Thyroid gland (tissue), 4 donors: ENCODE measurements around the gene AGBL3. TPM values are rescaled to one million over a fixed set of nuclear protein-coding genes. Genes with fewer than 3 reads are reported as not detected.
"Not testable (repeated sequence)": the region's sequence is repeated elsewhere in the genome, so short reads cannot be mapped to it uniquely, and the experiment has no call there.

Experiments
- DNase-seq, 2 donors: peaks; one replicate each; pipeline ENCODE4 v3.0.0-alpha.2; 2019
- H3K27ac ChIP-seq, 3 donors: fragments of 200-600 bp; sonication (generic); 1 replicate in 2 of 3; 2 replicates in 1 of 3; pipeline ENCODE4 v1.5.1; 2016 to 2019; ENCODE audit warnings: mild to moderate bottlenecking in 1 of 3, moderate library complexity in 1 of 3
- H3K27me3 ChIP-seq: fragments of 200-600 bp; sonication (generic); one replicate; pipeline ENCODE4 v1.5.1; 2019
- H3K36me3 ChIP-seq, 2 donors: fragments of 200-600 bp; sonication (generic); one replicate each; pipeline ENCODE4 v1.5.1; 2016 to 2019
- H3K4me1 ChIP-seq, 2 donors: fragments of 200-600 bp; sonication (generic); one replicate each; pipeline ENCODE4 v1.5.1; 2017 to 2019
- H3K4me3 ChIP-seq, 3 donors: fragments of 200-600 bp; sonication (generic); replicated peaks in 1 of 3; 1 replicate in 2 of 3; 2 replicates in 1 of 3; pipeline ENCODE4 v1.5.1; 2016; ENCODE audit warnings: mild to moderate bottlenecking in 1 of 3
- H3K9me3 ChIP-seq: fragments of 200-600 bp; sonication (generic); one replicate; pipeline ENCODE4 v1.5.1; 2017
- POLR2A ChIP-seq, 2 donors: fragments of 450-650 bp; IDR thresholded peaks; one replicate each; pipeline ENCODE4 v1.6.1; 2017; ENCODE audit warnings: antibody characterized with exemption in 2 of 2, mild to moderate bottlenecking in 2 of 2, moderate library complexity in 1 of 2
- WGBS, 2 donors: methylation state at CpG; one replicate each; pipeline ENCODE4 v1.1.5; 2017; 5-methylcytosine and 5-hydroxymethylcytosine counted together
- intact Hi-C: fragments of 100-400 bp; cut with DNase I; formaldehyde crosslinking; loops from one replicate; pipeline ENCODE4 v1.15.1; 2023
- total RNA-seq, 4 donors: library from RNA; depleted of rRNA; stranded (reverse); fragments of >200 nt; gene quantifications; one replicate each; pipeline ENCODE4 v1.2.3, GENCODE V29; 2016
- TF ChIP-seq, protein P1 (sequence below), 6 experiments: fragments of 200-600 bp in 3 of 6; fragments of 450-650 bp in 3 of 6; sonication (generic) in 3 of 6; IDR thresholded peaks; one replicate each; pipeline ENCODE4 v1.5.1; 2016 to 2019; ENCODE audit warnings: antibody characterized with exemption in 6 of 6, mild to moderate bottlenecking in 2 of 6, inconsistent platforms in 1 of 6, moderate library complexity in 1 of 6

Gene AGBL3
- total RNA-seq, 4 donors from 2014 or later = 3.6 to 5.0 (median 4.1) TPM

- H3K36me3 ChIP-seq = peaks cover 7% of the 10 kb centered on the region in 2 donors
- intact Hi-C loops = no loop called here
- H3K4me1 ChIP-seq = no peaks in the 10 kb centered on the region
- WGBS, 2 donors = 95 to 99% methylated on average over 3 of the region's 3 CpGs
- no peak for DNase-seq
- H3K27ac ChIP-seq = no peak overlapping the region
- H3K27me3 ChIP-seq = no peaks in the 10 kb centered on the region
- no peak overlapping the region for H3K4me3 ChIP-seq
- no peak for TF ChIP-seq POLR2A (IDR thresholded peaks at IDR 0.05)
- H3K9me3 ChIP-seq = no peaks in the 10 kb centered on the region
These were observed 12.8 kb downstream of the AGBL3 start for GRCh38 chr7:134999136-134999535.

GRCh38 chr7:135001390-135002165, 15.3 kb downstream of the AGBL3 start:
- H3K27me3 ChIP-seq = no peaks in the 10 kb centered on the region
- no peak for TF ChIP-seq POLR2A (IDR thresholded peaks at IDR 0.05)
- TF ChIP-seq, protein P1, sequence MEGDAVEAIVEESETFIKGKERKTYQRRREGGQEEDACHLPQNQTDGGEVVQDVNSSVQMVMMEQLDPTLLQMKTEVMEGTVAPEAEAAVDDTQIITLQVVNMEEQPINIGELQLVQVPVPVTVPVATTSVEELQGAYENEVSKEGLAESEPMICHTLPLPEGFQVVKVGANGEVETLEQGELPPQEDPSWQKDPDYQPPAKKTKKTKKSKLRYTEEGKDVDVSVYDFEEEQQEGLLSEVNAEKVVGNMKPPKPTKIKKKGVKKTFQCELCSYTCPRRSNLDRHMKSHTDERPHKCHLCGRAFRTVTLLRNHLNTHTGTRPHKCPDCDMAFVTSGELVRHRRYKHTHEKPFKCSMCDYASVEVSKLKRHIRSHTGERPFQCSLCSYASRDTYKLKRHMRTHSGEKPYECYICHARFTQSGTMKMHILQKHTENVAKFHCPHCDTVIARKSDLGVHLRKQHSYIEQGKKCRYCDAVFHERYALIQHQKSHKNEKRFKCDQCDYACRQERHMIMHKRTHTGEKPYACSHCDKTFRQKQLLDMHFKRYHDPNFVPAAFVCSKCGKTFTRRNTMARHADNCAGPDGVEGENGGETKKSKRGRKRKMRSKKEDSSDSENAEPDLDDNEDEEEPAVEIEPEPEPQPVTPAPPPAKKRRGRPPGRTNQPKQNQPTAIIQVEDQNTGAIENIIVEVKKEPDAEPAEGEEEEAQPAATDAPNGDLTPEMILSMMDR (IDR thresholded peaks at IDR 0.05) = no peak
- DNase-seq = no peak
- no peaks in the 10 kb centered on the region for H3K36me3 ChIP-seq
- H3K4me1 ChIP-seq = no peaks in the 10 kb centered on the region
- H3K4me3 ChIP-seq = no peak overlapping the region
- H3K9me3 ChIP-seq = no peaks in the 10 kb centered on the region
- intact Hi-C loops = no loop called here
- H3K27ac ChIP-seq = no peak overlapping the region
- whole genome bisulfite sequencing, 2 donors = 72 to 98% methylated on average over 1 of the region's 1 CpG

DNA sequence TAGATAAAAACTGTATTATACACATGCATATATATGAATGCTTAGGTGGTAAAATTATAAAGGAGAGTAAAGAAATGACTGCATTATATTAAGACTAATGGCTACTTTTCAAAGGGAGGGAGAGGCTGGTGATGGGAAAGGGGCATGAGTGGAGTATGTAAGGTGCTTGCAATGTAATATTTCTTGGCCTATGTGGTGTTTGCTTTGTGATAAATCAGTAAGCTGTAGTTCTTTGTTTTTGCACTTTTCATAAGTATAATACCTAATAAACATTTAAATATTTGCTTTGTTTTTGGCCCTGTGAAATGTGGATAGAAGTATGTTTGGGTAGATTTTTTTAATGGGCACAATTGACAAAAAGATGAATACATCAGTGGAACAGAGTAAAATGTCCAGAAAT, 25.9 kb downstream of the AGBL3 start:
- Histone ChIP-seq H3K4me3 (no peak overlapping the region), H3K36me3 (no peaks in the 10 kb centered on the region), H3K4me1 (no peaks in the 10 kb centered on the region), H3K9me3 (no peaks in the 10 kb centered on the region), H3K27me3 (no peaks in the 10 kb centered on the region), H3K27ac (no peak overlapping the region)
- intact Hi-C loops = no loop called here
- no peak for DNase-seq
- TF ChIP-seq, protein P1 (IDR thresholded peaks at IDR 0.05) = no peak
- TF ChIP-seq POLR2A (IDR thresholded peaks at IDR 0.05) = no peak

DNA sequence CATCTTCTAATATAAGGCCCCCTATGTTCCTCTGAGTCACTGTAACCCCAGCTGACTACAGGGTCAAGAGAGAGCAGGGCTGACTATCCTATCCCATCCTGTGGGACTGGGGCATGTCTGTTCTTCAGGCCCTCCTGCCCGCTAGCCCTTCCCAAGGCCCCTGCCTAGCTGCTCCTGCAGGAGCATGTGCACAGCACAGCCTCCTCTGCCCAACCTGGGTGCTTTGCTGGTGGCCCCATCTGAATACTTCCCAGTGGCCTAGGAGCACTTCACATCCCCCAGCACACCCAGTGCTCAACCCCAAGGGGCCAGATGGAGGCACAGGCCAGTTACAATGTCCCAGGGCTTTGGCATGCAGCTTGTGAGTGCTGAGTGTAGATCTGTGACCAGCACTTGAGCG, 37.3 kb downstream of the AGBL3 start:
- 85 to 88% methylated on average over 2 of the region's 2 CpGs for WGBS, 2 donors
- intact Hi-C loops = no loop called here
- H3K4me1 ChIP-seq = no peaks in the 10 kb centered on the region
- no peaks in the 10 kb centered on the region for H3K27me3 ChIP-seq
- DNase-seq = no peak
- no peak overlapping the region for H3K27ac ChIP-seq
- no peaks in the 10 kb centered on the region for H3K9me3 ChIP-seq
- no peaks in the 10 kb centered on the region for H3K36me3 ChIP-seq
- no peak for TF ChIP-seq POLR2A (IDR thresholded peaks at IDR 0.05)
- TF ChIP-seq, protein P1 (IDR thresholded peaks at IDR 0.05) = no peak
- H3K4me3 ChIP-seq = no peak overlapping the region

- no peaks in the 10 kb centered on the region for H3K36me3 ChIP-seq
- DNase-seq = no peak
- H3K9me3 ChIP-seq = no peaks in the 10 kb centered on the region
- TF ChIP-seq, protein P1 (IDR thresholded peaks at IDR 0.05) = no peak
- TF ChIP-seq POLR2A (IDR thresholded peaks at IDR 0.05) = no peak
- H3K27me3 ChIP-seq = no peaks in the 10 kb centered on the region
- H3K4me1 ChIP-seq = no peaks in the 10 kb centered on the region
- 86 to 88% methylated on average over 2 of the region's 2 CpGs for WGBS, 2 donors
- intact Hi-C loops = no loop called here
- H3K4me3 ChIP-seq = no peak overlapping the region
- no peak overlapping the region for H3K27ac ChIP-seq
These were observed 48.9 kb downstream of the AGBL3 start for GRCh38 chr7:135035252-135035651.

- H3K27me3 ChIP-seq, DNase-seq, intact Hi-C loops, H3K4me3 ChIP-seq, H3K4me1 ChIP-seq, H3K9me3 ChIP-seq, H3K36me3 ChIP-seq, H3K27ac ChIP-seq: not testable (repeated sequence)
- 93 to 97% methylated on average over 9 to 12 of the region's 12 CpGs for WGBS, 2 donors
These were observed 80.7 kb downstream of the AGBL3 start for GRCh38 chr7:135067017-135067416.
